A549 (cell line): Measurements from ENCODE around the gene ADPRHL1. TPM values are rescaled to one million over a fixed set of nuclear protein-coding genes. Genes with fewer than 3 reads are reported as not detected.

Experiments used
- ATAC-seq, 2 experiments: fragments of 200-7000 bp in 1 of 2; fragments of >200 bp in 1 of 2; cut with Nextera tagmentation in 1 of 2; cut with Tn5 transposase in 1 of 2; 3 replicates each; pipeline versions ENCODE4 v1.8.0 to v1.9.1; 2018 to 2020; ENCODE audit warnings: mild to moderate bottlenecking in 1 of 2, moderate library complexity in 1 of 2
- CTCF ChIA-PET: fragments of 300-600 bp; sonication (Branson Sonifier 250); formaldehyde crosslinking; extraction: SDS; loops from one replicate; lab custom pipeline; 2021; ENCODE audit warnings: antibody characterized with exemption, inconsistent platforms; lab: Yijun Ruan, JAX
- POLR2A ChIA-PET: fragments of 350-600 bp; formaldehyde crosslinking; extraction: SDS; loops from one replicate; lab custom pipeline; 2021; ENCODE audit warnings: antibody characterized with exemption, inconsistent platforms; lab: Yijun Ruan, JAX
- DNase-seq, 2 experiments: peaks; one replicate each; pipeline versions ENCODE4 v3.0.0 to v3.0.0-alpha.2; 2011 to 2016; ENCODE audit warnings: low read depth in 1 of 2, low spot score in 1 of 2
- FAIRE-seq: peaks from 2 replicates; lab custom pipeline; 2011; peaks lifted over from hg19 to GRCh38; lab: Jason Lieb, UNC
- H3K27ac ChIP-seq, 2 experiments: fragments of >200 bp; sonication (Bioruptor Twin); formaldehyde crosslinking; 3 replicates each; pipeline ENCODE4 v1.5.1; 2016 to 2017
- H3K4me1 ChIP-seq: fragments of >200 bp; sonication (Bioruptor Twin); formaldehyde crosslinking; 3 replicates; pipeline ENCODE4 v1.6.1; 2016
- H3K4me2 ChIP-seq: fragments of >200 bp; sonication (Bioruptor Twin); formaldehyde crosslinking; 3 replicates; pipeline ENCODE4 v1.6.1; 2016
- H3K4me3 ChIP-seq: fragments of >200 bp; sonication (Bioruptor Twin); formaldehyde crosslinking; 3 replicates; pipeline ENCODE4 v1.5.1; 2016
- H3K9me3 ChIP-seq: fragments of >200 bp; sonication (Bioruptor Twin); formaldehyde crosslinking; 3 replicates; pipeline ENCODE4 v1.6.1; 2016
- EHF ChIP-seq: fragments of 250-450 bp; sonication (Bioruptor Pico); IDR thresholded peaks from 2 replicates; pipeline ENCODE4 v1.5.0; 2020; ENCODE audit warnings: mild to moderate bottlenecking
- EP300 ChIP-seq, 2 experiments: fragments of >200 bp; sonication (Bioruptor Twin); formaldehyde crosslinking; IDR thresholded peaks; 2 replicates in 1 of 2; 3 replicates in 1 of 2; pipeline ENCODE4 v1.6.1; 2016 to 2017
- FOXS1 ChIP-seq: fragments of 250-450 bp; sonication (Bioruptor Pico); IDR thresholded peaks from 2 replicates; pipeline ENCODE4 v1.5.0; 2020; ENCODE audit warnings: mild to moderate bottlenecking, moderate library complexity
- HEYL ChIP-seq: fragments of 250-450 bp; sonication (Bioruptor Pico); IDR thresholded peaks from 2 replicates; pipeline ENCODE4 v1.8.0; 2021; ENCODE audit warnings: mild to moderate bottlenecking, moderate library complexity
- JUN ChIP-seq, 2 experiments: fragments of >200 bp; sonication (Bioruptor Twin); formaldehyde crosslinking; IDR thresholded peaks; 2 replicates in 1 of 2; 3 replicates in 1 of 2; pipeline ENCODE4 v1.6.1; 2016 to 2017
- MAZ ChIP-seq: fragments of 150-350 bp; IDR thresholded peaks from 2 replicates; pipeline ENCODE4 v1.6.1; 2014; ENCODE audit warnings: antibody characterized with exemption, low read depth, low read length, borderline replicate concordance
- PHF8 ChIP-seq: fragments of 200-600 bp; sonication (generic); IDR thresholded peaks from 2 replicates; pipeline ENCODE4 v1.6.1; 2016; ENCODE audit warnings: low read depth, mild to moderate bottlenecking, antibody characterized with exemption, moderate library complexity, borderline replicate concordance
- POLR2AphosphoS2 ChIP-seq: conservative IDR thresholded peaks from 2 replicates; pipeline ENCODE4 v1.6.1; 2012; ENCODE audit warnings: low read length, improper control_type of control experiment, inconsistent platforms
- RARB ChIP-seq: fragments of 250-450 bp; sonication (Bioruptor Pico); IDR thresholded peaks from 2 replicates; pipeline ENCODE4 v1.8.0; 2021; ENCODE audit warnings: mild to moderate bottlenecking, moderate library complexity
- WGBS: methylation state at CpG from one replicate; pipeline ENCODE4 v1.1.6; 2017; ENCODE audit errors: missing lambda C conversion rate; 5-methylcytosine and 5-hydroxymethylcytosine counted together
- polyA plus RNA-seq, 4 experiments: library from polyadenylated mRNA; depleted of rRNA in 3 of 4; stranded (reverse); fragments of >200 nt; fragmentation: RNase III in 1 of 4; extraction: RNeasy Plus Mini Kit Qiagen cat#74134 plus additional on column Dnase treatment in 1 of 4; gene quantifications; 2 replicates in 3 of 4; 3 replicates in 1 of 4; pipeline ENCODE4 v1.2.3, GENCODE V29; 2011 to 2017
- small RNA-seq, 6 experiments: library from RNA; depleted of rRNA; stranded (forward); fragments of <200 nt; gene quantifications; one replicate each; pipeline ENCODE3, GENCODE V24; 2012
- TF ChIP-seq, protein P1 (sequence below): fragments of 250-450 bp; sonication (Bioruptor Pico); IDR thresholded peaks from 2 replicates; pipeline ENCODE4 v1.5.0; 2020; ENCODE audit warnings: low read depth, mild to moderate bottlenecking, moderate library complexity
- TF ChIP-seq, protein P2 (sequence below): fragments of >200 bp; sonication (Bioruptor Twin); formaldehyde crosslinking; IDR thresholded peaks from 2 replicates; pipeline ENCODE4 v1.6.1; 2016
- TF ChIP-seq, protein P3 (sequence below): IDR thresholded peaks from 2 replicates; pipeline ENCODE4 v1.6.1; 2012
- TF ChIP-seq, protein P4 (sequence below): IDR thresholded peaks from 2 replicates; pipeline ENCODE4 v1.6.1; 2012
- TF ChIP-seq, protein P5 (sequence below): IDR thresholded peaks from 2 replicates; pipeline ENCODE4 v1.6.1; 2012; ENCODE audit warnings: low read depth, borderline replicate concordance
- TF ChIP-seq, protein P6 (sequence below): fragments of 150-350 bp; IDR thresholded peaks from 2 replicates; pipeline ENCODE4 v1.6.1; 2014; ENCODE audit warnings: low read depth, mild to moderate bottlenecking, low read length
- TF ChIP-seq, protein P7 (sequence below): fragments of 200-600 bp; sonication (generic); IDR thresholded peaks from 2 replicates; pipeline ENCODE4 v1.6.1; 2016; ENCODE audit warnings: antibody characterized with exemption, mild to moderate bottlenecking, moderate library complexity

ADPRHL1 gene
- polyA plus RNA-seq, 2 of the 4 experiments (the other 2 are of a cell fraction), result 11.0 to 11.4 TPM

DNA sequence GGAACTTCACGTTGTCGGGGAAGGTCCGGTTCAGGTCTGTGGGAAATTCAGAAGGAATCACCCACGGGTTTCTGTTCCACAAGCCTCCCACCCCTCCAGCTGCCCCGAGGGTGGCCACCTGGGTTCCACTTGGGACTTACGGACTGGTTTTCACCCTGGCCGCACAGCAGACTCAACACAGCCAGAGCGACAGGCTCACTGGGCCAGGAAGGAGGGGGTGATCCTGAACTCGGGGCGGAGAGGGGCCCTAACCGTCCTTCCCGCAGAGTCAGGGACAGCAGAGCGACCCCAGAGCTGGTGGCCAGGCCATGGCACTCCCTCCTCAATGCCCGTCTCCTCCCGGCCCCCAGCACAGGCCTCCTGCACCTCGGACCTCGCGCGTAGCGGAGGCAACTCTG lies 102.4 kb downstream of the ADPRHL1 start:
- no peak for ATAC-seq
- Histone ChIP-seq H3K4me1 (no peaks in the 10 kb centered on the region), H3K4me2 (no peak overlapping the region), H3K27ac (no peak overlapping the region), H3K4me3 (no peak overlapping the region), H3K9me3 (0 out of 3 replicates have a peak, but pooled peaks cover 3% of the 10 kb centered on the region)
- ChIA-PET POLR2A (no interaction called here), CTCF (interaction anchor here (0.6 to 1.1 kb wide), 3 partner anchors 11 to 46 kb away, joined by 3 read pairs; no protein-coding TSS in a partner anchor)
- DNase-seq, result no peak
- FAIRE-seq, result no peak
- TF ChIP-seq RARB (CRISPR knock-in tag) (no peak), EHF (CRISPR knock-in tag) (no peak), EP300 (IDR thresholded peaks at IDR 0.05) (no peak), POLR2AphosphoS2 (no peak), JUN (IDR thresholded peaks at IDR 0.05) (no peak), MAZ (no peak), FOXS1 (no peak)
- TF ChIP-seq, protein P1, sequence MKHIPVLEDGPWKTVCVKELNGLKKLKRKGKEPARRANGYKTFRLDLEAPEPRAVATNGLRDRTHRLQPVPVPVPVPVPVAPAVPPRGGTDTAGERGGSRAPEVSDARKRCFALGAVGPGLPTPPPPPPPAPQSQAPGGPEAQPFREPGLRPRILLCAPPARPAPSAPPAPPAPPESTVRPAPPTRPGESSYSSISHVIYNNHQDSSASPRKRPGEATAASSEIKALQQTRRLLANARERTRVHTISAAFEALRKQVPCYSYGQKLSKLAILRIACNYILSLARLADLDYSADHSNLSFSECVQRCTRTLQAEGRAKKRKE (CRISPR knock-in tag), result no peak
- TF ChIP-seq, protein P2, sequence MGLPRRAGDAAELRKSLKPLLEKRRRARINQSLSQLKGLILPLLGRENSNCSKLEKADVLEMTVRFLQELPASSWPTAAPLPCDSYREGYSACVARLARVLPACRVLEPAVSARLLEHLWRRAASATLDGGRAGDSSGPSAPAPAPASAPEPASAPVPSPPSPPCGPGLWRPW, result no peak
- TF ChIP-seq, protein P3, sequence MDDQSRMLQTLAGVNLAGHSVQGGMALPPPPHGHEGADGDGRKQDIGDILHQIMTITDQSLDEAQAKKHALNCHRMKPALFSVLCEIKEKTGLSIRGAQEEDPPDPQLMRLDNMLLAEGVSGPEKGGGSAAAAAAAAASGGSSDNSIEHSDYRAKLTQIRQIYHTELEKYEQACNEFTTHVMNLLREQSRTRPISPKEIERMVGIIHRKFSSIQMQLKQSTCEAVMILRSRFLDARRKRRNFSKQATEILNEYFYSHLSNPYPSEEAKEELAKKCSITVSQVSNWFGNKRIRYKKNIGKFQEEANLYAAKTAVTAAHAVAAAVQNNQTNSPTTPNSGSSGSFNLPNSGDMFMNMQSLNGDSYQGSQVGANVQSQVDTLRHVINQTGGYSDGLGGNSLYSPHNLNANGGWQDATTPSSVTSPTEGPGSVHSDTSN, result no peak
- TF ChIP-seq, protein P4, sequence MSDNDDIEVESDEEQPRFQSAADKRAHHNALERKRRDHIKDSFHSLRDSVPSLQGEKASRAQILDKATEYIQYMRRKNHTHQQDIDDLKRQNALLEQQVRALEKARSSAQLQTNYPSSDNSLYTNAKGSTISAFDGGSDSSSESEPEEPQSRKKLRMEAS, result no peak
- TF ChIP-seq, protein P5, sequence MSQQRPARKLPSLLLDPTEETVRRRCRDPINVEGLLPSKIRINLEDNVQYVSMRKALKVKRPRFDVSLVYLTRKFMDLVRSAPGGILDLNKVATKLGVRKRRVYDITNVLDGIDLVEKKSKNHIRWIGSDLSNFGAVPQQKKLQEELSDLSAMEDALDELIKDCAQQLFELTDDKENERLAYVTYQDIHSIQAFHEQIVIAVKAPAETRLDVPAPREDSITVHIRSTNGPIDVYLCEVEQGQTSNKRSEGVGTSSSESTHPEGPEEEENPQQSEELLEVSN, result no peak
- TF ChIP-seq, protein P6, sequence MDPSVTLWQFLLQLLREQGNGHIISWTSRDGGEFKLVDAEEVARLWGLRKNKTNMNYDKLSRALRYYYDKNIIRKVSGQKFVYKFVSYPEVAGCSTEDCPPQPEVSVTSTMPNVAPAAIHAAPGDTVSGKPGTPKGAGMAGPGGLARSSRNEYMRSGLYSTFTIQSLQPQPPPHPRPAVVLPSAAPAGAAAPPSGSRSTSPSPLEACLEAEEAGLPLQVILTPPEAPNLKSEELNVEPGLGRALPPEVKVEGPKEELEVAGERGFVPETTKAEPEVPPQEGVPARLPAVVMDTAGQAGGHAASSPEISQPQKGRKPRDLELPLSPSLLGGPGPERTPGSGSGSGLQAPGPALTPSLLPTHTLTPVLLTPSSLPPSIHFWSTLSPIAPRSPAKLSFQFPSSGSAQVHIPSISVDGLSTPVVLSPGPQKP, result no peak
- 93% methylated on average over 14 of the region's 20 CpGs for WGBS

DNA sequence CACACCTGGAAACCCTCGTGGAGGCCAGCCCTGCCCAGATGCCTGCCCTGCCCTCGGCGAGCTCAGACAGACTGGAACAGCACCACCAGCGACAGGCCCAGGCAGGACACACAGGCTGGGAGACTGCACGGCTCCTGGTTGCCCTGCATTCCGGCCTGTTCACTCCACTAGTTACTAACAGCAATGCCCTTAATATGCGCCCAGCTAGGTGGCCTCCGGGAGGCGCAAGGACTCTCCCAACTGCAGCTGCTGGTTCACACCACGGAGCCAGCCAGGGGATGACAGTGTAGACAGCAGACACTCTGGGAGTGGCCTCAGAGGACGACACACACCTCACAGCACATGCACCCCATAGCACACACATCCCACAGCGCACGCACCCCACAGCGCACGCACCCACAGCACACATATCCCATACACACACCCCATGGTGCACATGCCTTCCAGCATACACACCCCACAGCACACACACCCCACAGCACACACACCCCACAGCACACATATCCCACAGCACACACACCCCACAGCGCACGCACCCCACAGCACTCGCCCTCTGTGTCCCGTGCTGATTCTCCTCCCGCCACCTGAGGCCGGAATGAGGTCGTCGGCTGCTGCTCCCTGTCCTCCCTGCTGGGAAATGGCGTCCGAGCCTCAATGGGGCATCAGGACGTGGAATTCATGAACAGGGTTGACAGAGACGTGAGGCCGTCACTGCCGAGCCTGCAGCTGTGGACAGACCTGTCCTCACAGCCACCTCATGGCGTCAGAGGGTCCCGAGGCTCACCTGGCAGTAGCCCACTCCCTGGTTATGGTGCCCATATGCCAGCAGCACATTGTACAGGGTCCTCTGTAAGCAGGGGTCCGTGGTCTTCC lies 103.0 kb downstream of the ADPRHL1 start:
- no peak for FAIRE-seq
- CTCF ChIA-PET, result interaction anchor here (0.8 to 1.2 kb wide), 2 partner anchors 13 to 60 kb away, joined by 3 to 4 read pairs; no protein-coding TSS in a partner anchor
- H3K4me3 ChIP-seq, result no peak overlapping the region
- 72% methylated on average over 23 of the region's 32 CpGs for WGBS
- no peak overlapping the region for H3K4me2 ChIP-seq
- H3K4me1 ChIP-seq, result no peaks in the 10 kb centered on the region
- TF ChIP-seq RARB (CRISPR knock-in tag) (no peak), PHF8 (no peak), HEYL (CRISPR knock-in tag) (no peak)
- TF ChIP-seq, protein P7, sequence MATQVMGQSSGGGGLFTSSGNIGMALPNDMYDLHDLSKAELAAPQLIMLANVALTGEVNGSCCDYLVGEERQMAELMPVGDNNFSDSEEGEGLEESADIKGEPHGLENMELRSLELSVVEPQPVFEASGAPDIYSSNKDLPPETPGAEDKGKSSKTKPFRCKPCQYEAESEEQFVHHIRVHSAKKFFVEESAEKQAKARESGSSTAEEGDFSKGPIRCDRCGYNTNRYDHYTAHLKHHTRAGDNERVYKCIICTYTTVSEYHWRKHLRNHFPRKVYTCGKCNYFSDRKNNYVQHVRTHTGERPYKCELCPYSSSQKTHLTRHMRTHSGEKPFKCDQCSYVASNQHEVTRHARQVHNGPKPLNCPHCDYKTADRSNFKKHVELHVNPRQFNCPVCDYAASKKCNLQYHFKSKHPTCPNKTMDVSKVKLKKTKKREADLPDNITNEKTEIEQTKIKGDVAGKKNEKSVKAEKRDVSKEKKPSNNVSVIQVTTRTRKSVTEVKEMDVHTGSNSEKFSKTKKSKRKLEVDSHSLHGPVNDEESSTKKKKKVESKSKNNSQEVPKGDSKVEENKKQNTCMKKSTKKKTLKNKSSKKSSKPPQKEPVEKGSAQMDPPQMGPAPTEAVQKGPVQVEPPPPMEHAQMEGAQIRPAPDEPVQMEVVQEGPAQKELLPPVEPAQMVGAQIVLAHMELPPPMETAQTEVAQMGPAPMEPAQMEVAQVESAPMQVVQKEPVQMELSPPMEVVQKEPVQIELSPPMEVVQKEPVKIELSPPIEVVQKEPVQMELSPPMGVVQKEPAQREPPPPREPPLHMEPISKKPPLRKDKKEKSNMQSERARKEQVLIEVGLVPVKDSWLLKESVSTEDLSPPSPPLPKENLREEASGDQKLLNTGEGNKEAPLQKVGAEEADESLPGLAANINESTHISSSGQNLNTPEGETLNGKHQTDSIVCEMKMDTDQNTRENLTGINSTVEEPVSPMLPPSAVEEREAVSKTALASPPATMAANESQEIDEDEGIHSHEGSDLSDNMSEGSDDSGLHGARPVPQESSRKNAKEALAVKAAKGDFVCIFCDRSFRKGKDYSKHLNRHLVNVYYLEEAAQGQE, result no peak
- TF ChIP-seq, all 56 proteins: peak for 0
- Histone ChIP-seq H3K9me3 (0 out of 3 replicates have a peak, but pooled peaks cover 3% of the 10 kb centered on the region), H3K27ac (no peak overlapping the region)
- DNase-seq, result peak in 1 of 2 experiments; percentile 13
- ATAC-seq, result peak in 1 of 2 experiments; percentile 78; a peak in 3 of 6 replicates
- POLR2A ChIA-PET, result no interaction called here

Small RNA genes lying within 50 kb of the gene (small RNA-seq; reads per million reads assigned to genes)
- 0 to 0.29 (median 0) reads per million in 6 experiments for gene RNU1-16P

Other genes starting within 250 kb of the ADPRHL1 start
- 68.7 and 71.1 TPM in 2 replicates for gene PCID2, start 244.8 kb downstream of the ADPRHL1 start, polyA plus RNA-seq (2011; rRNA removed)
- gene PCID2, start 244.8 kb downstream of the ADPRHL1 start, polyA plus RNA-seq (2017; fragmentation: RNase III; extraction: RNeasy Plus Mini Kit Qiagen cat#74134 plus additional on column Dnase treatment), result 37.7 to 39.9 TPM (median 39.1 TPM) in 3 replicates
- 53.2 and 55.4 TPM in 2 replicates for gene CUL4A, start 243.9 kb downstream of the ADPRHL1 start, polyA plus RNA-seq (2011; rRNA removed)
- 46.9 to 57.0 TPM (median 49.6 TPM) in 3 replicates for gene CUL4A, start 243.9 kb downstream of the ADPRHL1 start, polyA plus RNA-seq (2017; fragmentation: RNase III; extraction: RNeasy Plus Mini Kit Qiagen cat#74134 plus additional on column Dnase treatment)
- 58.2 and 58.7 TPM in 2 replicates for gene LAMP1, start 156.2 kb downstream of the ADPRHL1 start, polyA plus RNA-seq (2011; rRNA removed)
- gene LAMP1, start 156.2 kb downstream of the ADPRHL1 start, polyA plus RNA-seq (2017; fragmentation: RNase III; extraction: RNeasy Plus Mini Kit Qiagen cat#74134 plus additional on column Dnase treatment), result 106 to 117 TPM (median 114 TPM) in 3 replicates
- gene GRTP1, start 89.4 kb downstream of the ADPRHL1 start, polyA plus RNA-seq (2011; rRNA removed), result 3.7 and 3.8 TPM in 2 replicates
- 1.7 to 2.2 TPM (median 1.7 TPM) in 3 replicates for gene GRTP1, start 89.4 kb downstream of the ADPRHL1 start, polyA plus RNA-seq (2017; fragmentation: RNase III; extraction: RNeasy Plus Mini Kit Qiagen cat#74134 plus additional on column Dnase treatment)
- 8.4 and 9.5 TPM in 2 replicates for gene DCUN1D2, start 37.2 kb upstream of the ADPRHL1 start, polyA plus RNA-seq (2011; rRNA removed)
- gene DCUN1D2, start 37.2 kb upstream of the ADPRHL1 start, polyA plus RNA-seq (2017; fragmentation: RNase III; extraction: RNeasy Plus Mini Kit Qiagen cat#74134 plus additional on column Dnase treatment), result 7.8 to 8.6 TPM (median 8.3 TPM) in 3 replicates
- gene TFDP1, start 131.3 kb upstream of the ADPRHL1 start, polyA plus RNA-seq (2011; rRNA removed), result 57.9 and 88.4 TPM in 2 replicates
- gene TFDP1, start 131.3 kb upstream of the ADPRHL1 start, polyA plus RNA-seq (2017; fragmentation: RNase III; extraction: RNeasy Plus Mini Kit Qiagen cat#74134 plus additional on column Dnase treatment), result 70.8 to 73.9 TPM (median 73.2 TPM) in 3 replicates
- gene ATP4B, start 204.7 kb upstream of the ADPRHL1 start, polyA plus RNA-seq (2011; rRNA removed), result not detected in 2 replicates
- gene ATP4B, start 204.7 kb upstream of the ADPRHL1 start, polyA plus RNA-seq (2017; fragmentation: RNase III; extraction: RNeasy Plus Mini Kit Qiagen cat#74134 plus additional on column Dnase treatment), result not detected in 3 replicates
- not detected in 2 replicates for gene GRK1, start 213.7 kb upstream of the ADPRHL1 start, polyA plus RNA-seq (2011; rRNA removed)
- gene GRK1, start 213.7 kb upstream of the ADPRHL1 start, polyA plus RNA-seq (2017; fragmentation: RNase III; extraction: RNeasy Plus Mini Kit Qiagen cat#74134 plus additional on column Dnase treatment), result not detected in 3 replicates